MCF 10A (cell line): ENCODE measurements around the gene CDK5RAP3. TPM values are rescaled to one million over a fixed set of nuclear protein-coding genes. Genes with fewer than 3 reads are reported as not detected.
A peak's percentile ranks its signal among the peaks of the same experiment; 100 is the strongest.
"Not testable (repeated sequence)": the region's sequence is repeated elsewhere in the genome, so short reads cannot be mapped to it uniquely, and the experiment has no call there.

Source experiments
- BruUV-seq: library from RNA; stranded (reverse); fragments of 400-500 nt; replicated peaks from 2 replicates; lab custom pipeline; 2021; lab: Mats Ljungman, UMichigan
- CTCF ChIA-PET: fragments of 300-600 bp; sonication (Branson Sonifier 250); formaldehyde crosslinking; extraction: SDS; loops from one replicate; lab custom pipeline; 2021; ENCODE audit warnings: antibody characterized with exemption, inconsistent platforms; lab: Yijun Ruan, JAX
- POLR2A ChIA-PET: fragments of 300-600, 350-650 bp; sonication (Branson Sonifier 250); formaldehyde crosslinking; extraction: SDS; loops from one replicate; lab custom pipeline; 2020; ENCODE audit warnings: antibody characterized with exemption, inconsistent platforms; lab: Yijun Ruan, JAX
- DNase-seq: peaks from one replicate; pipeline ENCODE4 v3.0.0-alpha.2; 2018; ENCODE audit not compliant: unreplicated experiment
- H3K27ac Mint-ChIP-seq: one replicate; pipeline ENCODE4 v1.8.0; 2022; ENCODE audit warnings: mild to moderate bottlenecking, low read depth, mixed read lengths; ENCODE audit not compliant: unreplicated experiment
- H3K27me3 Mint-ChIP-seq: one replicate; pipeline ENCODE4 v1.8.0; 2022; ENCODE audit warnings: mixed read lengths; ENCODE audit not compliant: insufficient read depth, unreplicated experiment
- H3K36me3 Mint-ChIP-seq: one replicate; pipeline ENCODE4 v1.8.0; 2022; ENCODE audit warnings: mild to moderate bottlenecking, moderate library complexity, mixed read lengths; ENCODE audit not compliant: insufficient read depth, unreplicated experiment
- H3K4me1 Mint-ChIP-seq: one replicate; pipeline ENCODE4 v1.8.0; 2022; ENCODE audit warnings: mixed read lengths; ENCODE audit not compliant: insufficient read depth, unreplicated experiment
- H3K4me3 Mint-ChIP-seq: one replicate; pipeline ENCODE4 v1.8.0; 2022; ENCODE audit warnings: mild to moderate bottlenecking, moderate library complexity, mixed read lengths; ENCODE audit not compliant: unreplicated experiment
- H3K9me3 Mint-ChIP-seq: one replicate; pipeline ENCODE4 v1.8.0; 2022; ENCODE audit warnings: mixed read lengths; ENCODE audit not compliant: unreplicated experiment
- CTCF ChIP-seq: fragments of 200-600 bp; IDR thresholded peaks from one replicate; pipeline ENCODE4 v1.8.0; 2022; ENCODE audit warnings: antibody characterized with exemption, mild to moderate bottlenecking; ENCODE audit not compliant: unreplicated experiment
- intact Hi-C: fragments of 100-400 bp; cut with micrococcal nuclease; formaldehyde crosslinking; loops from 2 replicates; pipeline ENCODE4 v1.14.1; 2022
- total RNA-seq: library from RNA; stranded (reverse); gene quantifications from 2 replicates; pipeline ENCODE4 v1.2.3, GENCODE V29; 2022

The CDK5RAP3 gene
- total RNA-seq, 1 experiment from 2014 or later = 132 TPM

- ChIA-PET POLR2A (interaction anchor here (0.9 to 2.1 kb wide), 3 partner anchors 22 to 37 kb away, joined by 3 to 5 read pairs (median 3); partner anchors contain the start of gene PRR15L), CTCF (interaction anchor here (0.7 to 3.0 kb wide), 2 partner anchors 12 to 549 kb away, joined by 3 to 18 read pairs; no protein-coding TSS in a partner anchor)
- TF ChIP-seq CTCF = no peak
- Mint-ChIP-seq H3K9me3 (no peaks in the 10 kb centered on the region), H3K27me3 (no peaks in the 10 kb centered on the region), H3K36me3 (no peaks in the 10 kb centered on the region), H3K4me1 (peaks cover 29% of the 10 kb centered on the region), H3K4me3 (no peak overlapping the region), H3K27ac (peak overlapping the region; percentile 95)
- intact Hi-C loops = no loop called here
- DNase-seq = no peak
- no TSS peak for BruUV-seq
Observed at GRCh38 chr17:47934856-47935255, 36.1 kb upstream of the CDK5RAP3 start.

- H3K9me3 Mint-ChIP-seq, H3K27me3 Mint-ChIP-seq, H3K4me3 Mint-ChIP-seq, H3K36me3 Mint-ChIP-seq, DNase-seq, intact Hi-C loops, BruUV-seq: not testable (repeated sequence)
- peak overlapping the region; percentile 95 for H3K27ac Mint-ChIP-seq
- POLR2A ChIA-PET = interaction anchor here (0.9 to 2.5 kb wide), 8 partner anchors 10 to 37 kb away, joined by 3 to 6 read pairs (median 4); partner anchors contain the start of genes CDK5RAP3 and PRR15L
- CTCF ChIA-PET = interaction anchor here (0.6 to 3.0 kb wide), 4 partner anchors 11 to 1761 kb away, joined by 3 to 18 read pairs (median 3); no protein-coding TSS in a partner anchor
- peaks cover 34% of the 10 kb centered on the region for H3K4me1 Mint-ChIP-seq
Observed at GRCh38 chr17:47935468-47935867, 35.4 kb upstream of the CDK5RAP3 start.

- CTCF ChIA-PET = interaction anchor here (0.6 to 3.0 kb wide), 5 partner anchors 11 to 1761 kb away, joined by 3 to 18 read pairs (median 3); no protein-coding TSS in a partner anchor
- peak; percentile 73 for DNase-seq
- no peaks in the 10 kb centered on the region for H3K27me3 Mint-ChIP-seq
- BruUV-seq = no TSS peak
- intact Hi-C loops = no loop called here
- peaks cover 38% of the 10 kb centered on the region for H3K4me1 Mint-ChIP-seq
- TF ChIP-seq CTCF = no peak
- H3K27ac Mint-ChIP-seq = peak overlapping the region; percentile 95
- POLR2A ChIA-PET = interaction anchor here (0.7 to 2.5 kb wide), 11 partner anchors 10 to 41 kb away, joined by 3 to 7 read pairs (median 5); partner anchors contain the start of genes CDK5RAP3 and SP2
- H3K4me3 Mint-ChIP-seq = peak overlapping the region; percentile 43
- no peaks in the 10 kb centered on the region for H3K36me3 Mint-ChIP-seq
- no peaks in the 10 kb centered on the region for H3K9me3 Mint-ChIP-seq
Observed at GRCh38 chr17:47935961-47936360, 35.0 kb upstream of the CDK5RAP3 start.

- intact Hi-C loops = no loop called here
- no peak for DNase-seq
- POLR2A ChIA-PET = interaction anchor here (0.7 to 1.9 kb wide), 2 partner anchors 42 to 80 kb away, joined by 3 to 6 read pairs; partner anchors contain the start of gene SP2
- peaks cover 7% of the 10 kb centered on the region for H3K36me3 Mint-ChIP-seq
- CTCF ChIA-PET = interaction anchor here (0.6 to 3.0 kb wide), 3 partner anchors 9 to 884 kb away, joined by 3 to 18 read pairs (median 10); no protein-coding TSS in a partner anchor
- no peak overlapping the region for H3K4me3 Mint-ChIP-seq
- no TSS peak for BruUV-seq
- H3K27me3 Mint-ChIP-seq = no peaks in the 10 kb centered on the region
- TF ChIP-seq CTCF = no peak
- no peak overlapping the region for H3K27ac Mint-ChIP-seq
- H3K9me3 Mint-ChIP-seq = no peaks in the 10 kb centered on the region
- H3K4me1 Mint-ChIP-seq = peaks cover 45% of the 10 kb centered on the region
Observed at GRCh38 chr17:47937941-47938340, 33.0 kb upstream of the CDK5RAP3 start.
